Activated CD8-positive, alpha-beta memory T cell treated with anti-CD3 and anti-CD28 coated beads for 36 hours (primary cell): ENCODE measurements around the gene DIAPH3. TPM values are rescaled to one million over a fixed set of nuclear protein-coding genes. Genes with fewer than 3 reads are reported as not detected.

Source experiments
- CTCF ChIA-PET: fragments of 350-600 bp; sonication (Branson Sonifier 250); formaldehyde crosslinking; loops from one replicate; lab custom pipeline; 2021; ENCODE audit warnings: antibody characterized with exemption; lab: Charles Lee
- POLR2A ChIA-PET: fragments of 350-600 bp; sonication (Branson Sonifier 250); formaldehyde crosslinking; loops from one replicate; lab custom pipeline; 2021; ENCODE audit warnings: antibody characterized with exemption; lab: Charles Lee
- total RNA-seq, 2 experiments: library from RNA; stranded (reverse); gene quantifications; one replicate each; pipeline ENCODE4 v1.2.3, GENCODE V29; 2021

The DIAPH3 gene
- total RNA-seq, 2 experiments from 2014 or later, result 18.8 to 19.0 TPM

GRCh38 chr13:59846845-59847620, 316.7 kb downstream of the DIAPH3 start:
- ChIA-PET POLR2A (no interaction called here), CTCF (no interaction called here)

DNA sequence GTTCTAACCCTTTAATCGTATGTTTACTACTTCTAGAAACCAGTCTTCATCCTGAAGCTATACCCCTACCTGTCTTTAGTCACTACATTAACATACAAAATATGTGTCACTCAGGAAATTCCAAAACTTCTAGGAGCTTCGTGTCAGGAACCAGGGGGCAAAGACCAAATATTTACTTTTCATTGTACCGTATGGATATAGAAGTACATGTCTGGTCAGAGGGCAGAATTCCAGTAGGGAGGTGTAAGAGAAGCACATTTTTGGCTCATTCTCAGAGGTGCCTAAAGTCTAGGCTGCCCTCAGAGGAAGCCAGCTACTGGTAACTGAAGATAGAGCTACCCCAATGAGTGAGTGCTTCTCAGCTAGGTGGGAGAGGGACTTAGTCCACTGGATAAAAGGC, 320.7 kb downstream of the DIAPH3 start:
- POLR2A ChIA-PET, result no interaction called here
- CTCF ChIA-PET, result no interaction called here

DNA sequence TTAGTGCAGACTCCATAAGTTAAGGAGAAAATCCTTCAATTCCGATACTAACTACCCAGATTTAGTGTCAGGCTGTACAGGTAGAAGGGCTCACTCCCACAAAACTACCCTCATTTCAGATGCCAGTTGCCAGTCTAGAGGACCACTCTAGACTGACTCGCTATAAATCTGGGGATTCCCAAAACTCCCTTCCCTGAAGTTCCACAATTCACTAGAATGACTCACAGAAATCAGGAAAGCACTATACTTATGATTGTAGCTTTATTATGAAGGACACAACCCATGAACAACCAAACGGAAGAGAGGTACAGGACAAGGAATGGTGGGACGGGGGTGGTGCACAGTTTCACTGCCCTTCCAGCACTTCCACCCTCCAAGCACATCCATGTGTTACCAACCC, 321.2 kb downstream of the DIAPH3 start:
- POLR2A ChIA-PET, result no interaction called here
- CTCF ChIA-PET, result no interaction called here

- CTCF ChIA-PET, result no interaction called here
- POLR2A ChIA-PET, result no interaction called here
These were observed 324.5 kb downstream of the DIAPH3 start for GRCh38 chr13:59839186-59839585.

GRCh38 chr13:59837101-59837500, 326.6 kb downstream of the DIAPH3 start:
- ChIA-PET CTCF (no interaction called here), POLR2A (no interaction called here)

DNA sequence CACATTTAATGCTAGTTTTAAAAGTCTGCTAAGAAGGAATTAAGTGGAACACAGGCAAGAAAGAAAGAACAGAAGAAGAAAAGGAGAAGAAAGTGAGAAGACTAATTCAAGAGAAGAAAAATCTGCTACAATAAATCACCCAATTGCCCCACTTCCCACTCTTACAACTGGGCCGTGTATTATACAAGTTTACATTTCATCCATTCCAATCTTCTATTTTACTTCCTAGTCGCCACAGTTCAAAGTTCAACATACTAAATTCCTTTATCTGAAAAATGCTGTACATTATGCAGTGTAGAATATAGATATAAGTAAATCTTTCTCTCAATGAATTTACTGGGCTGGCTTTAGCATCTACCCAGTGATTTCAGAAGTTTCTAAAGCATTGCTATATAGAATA, 328.2 kb downstream of the DIAPH3 start:
- ChIA-PET CTCF (no interaction called here), POLR2A (no interaction called here)

DNA sequence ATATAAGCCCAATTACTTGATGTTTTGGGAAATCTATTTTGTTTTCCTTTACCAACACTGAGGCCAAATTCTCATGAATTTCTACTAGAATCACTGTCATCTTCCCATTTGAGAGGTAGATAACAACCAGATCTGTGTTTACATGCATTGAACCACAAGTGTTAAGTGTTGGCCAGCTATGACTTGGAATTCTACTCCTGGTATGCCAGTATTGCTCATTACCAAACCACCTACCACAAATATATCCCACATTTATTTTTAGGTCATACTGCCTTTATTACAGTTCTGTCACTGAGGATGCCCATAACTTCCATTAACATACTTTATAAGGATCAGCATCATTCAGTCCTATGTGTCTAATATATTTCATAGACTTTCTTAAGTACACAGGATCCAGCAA, 328.9 kb downstream of the DIAPH3 start:
- ChIA-PET CTCF (no interaction called here), POLR2A (no interaction called here)

GRCh38 chr13:59829690-59830089, 334.0 kb downstream of the DIAPH3 start:
- ChIA-PET CTCF (no interaction called here), POLR2A (no interaction called here)

GRCh38 chr13:59823486-59823885, 340.2 kb downstream of the DIAPH3 start:
- CTCF ChIA-PET, result no interaction called here
- POLR2A ChIA-PET, result no interaction called here

DNA sequence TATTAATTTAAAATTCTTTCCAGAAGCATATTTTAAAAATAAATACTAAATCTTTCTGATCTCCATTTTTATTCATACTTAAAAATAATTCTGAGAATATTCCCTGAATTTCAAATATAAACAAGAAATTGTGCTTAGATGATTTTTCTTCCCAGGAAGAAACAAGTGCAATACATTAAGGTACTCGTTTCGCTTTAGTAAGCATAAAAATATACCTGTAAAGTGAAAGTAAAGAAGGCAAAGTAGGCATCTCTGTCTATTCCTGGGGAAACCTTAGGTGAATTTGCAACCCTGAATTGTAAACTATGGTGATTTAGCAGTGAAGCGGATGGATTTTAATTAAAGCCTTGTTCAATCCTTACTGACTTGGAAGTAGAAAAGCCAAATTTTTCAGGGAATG, 354.2 kb downstream of the DIAPH3 start:
- POLR2A ChIA-PET, result no interaction called here

GRCh38 chr13:59806801-59807200, 356.9 kb downstream of the DIAPH3 start:
- ChIA-PET CTCF (no interaction called here), POLR2A (no interaction called here)

More for the DNA sequence above, 354.2 kb downstream of the DIAPH3 start:
- CTCF ChIA-PET, result no interaction called here

GRCh38 chr13:59801107-59801880, 362.4 kb downstream of the DIAPH3 start:
- ChIA-PET CTCF (no interaction called here), POLR2A (no interaction called here)

- ChIA-PET CTCF (no interaction called here), POLR2A (no interaction called here)
These were observed 370.6 kb downstream of the DIAPH3 start for GRCh38 chr13:59793107-59793506.

- ChIA-PET CTCF (no interaction called here), POLR2A (no interaction called here)
These were observed 373.1 kb downstream of the DIAPH3 start for GRCh38 chr13:59790626-59791025.

DNA sequence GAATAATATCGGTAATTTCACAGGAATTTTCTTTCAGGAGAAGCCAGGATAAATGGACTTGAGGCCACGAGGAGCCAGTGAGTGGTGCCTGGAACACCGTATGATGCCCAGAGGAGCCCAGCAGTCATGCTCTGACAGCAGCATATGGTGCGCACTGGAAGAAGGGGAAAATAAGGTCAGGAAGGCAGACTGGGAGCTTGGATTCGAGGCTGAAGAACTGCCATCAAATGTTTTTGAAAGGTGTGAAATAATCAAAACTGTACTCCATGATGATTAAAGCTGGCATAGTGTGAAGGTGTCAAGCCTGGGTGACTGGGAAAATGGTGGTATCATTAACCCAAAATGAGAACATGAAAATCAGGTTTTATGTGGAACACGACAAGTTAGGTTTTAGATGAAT, 374.2 kb downstream of the DIAPH3 start:
- ChIA-PET CTCF (no interaction called here), POLR2A (no interaction called here)

GRCh38 chr13:59787679-59788078, 376.0 kb downstream of the DIAPH3 start:
- POLR2A ChIA-PET, result no interaction called here

GRCh38 chr13:59782696-59783095, 381.0 kb downstream of the DIAPH3 start:
- ChIA-PET POLR2A (no interaction called here), CTCF (no interaction called here)

More at GRCh38 chr13:59787679-59788078, 376.0 kb downstream of the DIAPH3 start:
- CTCF ChIA-PET, result no interaction called here

DNA sequence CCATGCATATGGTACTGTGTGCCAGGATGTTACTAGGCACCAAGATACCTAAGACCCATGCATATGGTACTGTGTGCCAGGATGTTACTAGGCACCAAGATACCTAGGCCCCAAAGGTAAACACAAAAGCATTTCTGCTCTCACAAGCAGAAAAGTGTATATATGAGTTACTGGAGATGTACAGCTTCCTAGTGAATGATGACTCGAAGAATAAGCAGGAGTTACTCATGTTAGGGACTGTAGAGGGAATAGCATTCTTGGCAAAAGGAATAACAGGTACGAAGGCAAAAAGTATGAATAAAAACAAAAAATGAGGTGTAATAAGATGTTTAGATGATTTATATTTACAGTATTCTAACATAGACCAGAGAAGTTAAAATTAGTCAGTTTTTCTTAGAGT, 383.7 kb downstream of the DIAPH3 start:
- ChIA-PET CTCF (no interaction called here), POLR2A (no interaction called here)

GRCh38 chr13:59776924-59777690, 386.6 kb downstream of the DIAPH3 start:
- POLR2A ChIA-PET, result no interaction called here
- CTCF ChIA-PET, result no interaction called here

GRCh38 chr13:59774491-59774971, 389.2 kb downstream of the DIAPH3 start:
- ChIA-PET POLR2A (no interaction called here), CTCF (no interaction called here)
